Measurements from ENCODE around the gene IL1RAPL2. TPM values are rescaled to one million over a fixed set of nuclear protein-coding genes. Genes with fewer than 3 reads are reported as not detected.

Gene IL1RAPL2
- total and polyA plus RNA-seq, 2 of the 8 experiments (the other 6 are each of a cell fraction or from before 2014, with no cell fraction given) = 0.20 to 1.3 TPM

GRCh38 chrX:105013719-105014118 lies 447.7 kb downstream of the IL1RAPL2 start:
- Histone ChIP-seq H3K4me1 (replicated peaks in 1 of 4; ENCODE audit: control insufficient read depth in 3 of 4, insufficient read depth in 4 of 4, low read length in 3 of 4) (no peaks in the 10 kb centered on the region), H2BK15ac (ENCODE audit: low read length) (no peak overlapping the region), H2BK120ac (replicated peaks; ENCODE audit: low read depth, low read length) (no peak overlapping the region), H3K79me2 (ENCODE audit: control insufficient read depth in 1 of 2, insufficient read depth in 2 of 2, low read length in 2 of 2) (no peaks in the 10 kb centered on the region), H4K8ac (ENCODE audit: extremely low read depth, insufficient read depth, low read length) (no peak overlapping the region), H3K23me2 (ENCODE audit: low read depth, low read length) (no peaks in the 10 kb centered on the region), H3K79me1 (ENCODE audit: low read depth, low read length) (no peaks in the 10 kb centered on the region), H3K27me3 (replicated peaks in 1 of 4; ENCODE audit: control insufficient read depth in 3 of 4, extremely low read depth in 1 of 4, insufficient read depth in 3 of 4, low read length in 3 of 4) (no peaks in the 10 kb centered on the region), H3K4me3 (ENCODE audit: extremely low read depth in 1 of 4, insufficient read depth in 2 of 4, low read depth in 3 of 4, low read length in 4 of 4) (no peak overlapping the region), H3K27ac (ENCODE audit: low read depth, low read length) (no peak overlapping the region), H2BK5ac (ENCODE audit: low read depth, low read length) (no peak overlapping the region), H3K9me3 (ENCODE audit: insufficient read depth in 2 of 2, low read depth in 1 of 2, low read length in 1 of 2) (no peaks in the 10 kb centered on the region), H4K5ac (ENCODE audit: insufficient read length, low read depth, low read length) (no peak overlapping the region), H3K23ac (ENCODE audit: insufficient read length) (no peak overlapping the region), H2AK5ac (ENCODE audit: low read depth, low read length) (no peak overlapping the region), H2AFZ (ENCODE audit: low read length) (no peak overlapping the region), H4K20me1 (replicated peaks in 1 of 2; ENCODE audit: control insufficient read depth in 1 of 2, insufficient read depth in 2 of 2, low read length in 2 of 2) (no peaks in the 10 kb centered on the region), H3K4ac (replicated peaks; ENCODE audit: insufficient read length, low read depth, low read length) (no peak overlapping the region), H2BK12ac (ENCODE audit: low read depth, low read length) (no peak overlapping the region), H3K9ac (replicated peaks in 1 of 4; ENCODE audit: extremely low read depth in 1 of 4, low read depth in 3 of 4, low read length in 3 of 4) (no peak overlapping the region), H3K14ac (ENCODE audit: insufficient read length) (no peak overlapping the region), H3K18ac (ENCODE audit: extremely low read depth, low read length) (no peak overlapping the region), H3K4me2 (ENCODE audit: insufficient read depth in 1 of 2, low read depth in 2 of 2, low read length in 2 of 2) (no peak overlapping the region), H3K36me3 (ENCODE audit: control insufficient read depth in 2 of 4, insufficient read depth in 4 of 4, low read length in 3 of 4) (no peaks in the 10 kb centered on the region), H3K56ac (replicated peaks; ENCODE audit: insufficient read length, low read depth, low read length) (no peak overlapping the region), H4K91ac (replicated peaks; ENCODE audit: insufficient read length, low read length) (no peak overlapping the region), H2BK20ac (ENCODE audit: low read length) (no peak overlapping the region)
- DNase-seq (ENCODE audit: low read depth in 1 of 2, low spot score in 2 of 2) (no peak), FAIRE-seq (no peak)
- TF ChIP-seq NANOG (IDR thresholded peaks at IDR 0.05; ENCODE audit: insufficient read depth, low read depth, low read length, poor library complexity, severe bottlenecking) (no peak), RXRA (IDR thresholded peaks at IDR 0.05; ENCODE audit: insufficient read depth, low read depth, low read length) (no peak), TCF12 (IDR thresholded peaks at IDR 0.05; ENCODE audit: low read depth, low read length) (no peak), BRCA1 (IDR thresholded peaks at IDR 0.05; ENCODE audit: low read depth, low read length) (no peak), GABPA (IDR thresholded peaks at IDR 0.05; ENCODE audit: borderline replicate concordance, insufficient read depth, low read length) (no peak), POLR2AphosphoS5 (IDR thresholded peaks at IDR 0.05; ENCODE audit: low read depth, low read length) (no peak), EZH2 (IDR thresholded peaks at IDR 0.05; ENCODE audit: low read depth, low read length, severe bottlenecking) (no peak), ZNF274 (IDR thresholded peaks at IDR 0.05; ENCODE audit: borderline replicate concordance, extremely low read depth, low read length) (no peak)
- POLR2A ChIA-PET (ENCODE audit: partially characterized antibody) = no interaction called here
- WGBS, 2 experiments (ENCODE audit: extremely low coverage in 1 of 2, insufficient coverage in 1 of 2, insufficient read length in 1 of 2, insufficient replicate concordance in 2 of 2, low coverage in 1 of 2, low lambda C conversion rate in 2 of 2, missing lambda C conversion rate in 1 of 2) = 89% methylated on average over 2 of the region's 2 CpGs; no CpG with 5 or more reads in 1 of the 2 experiments
- CTCF ChIA-PET (ENCODE audit: partially characterized antibody) = no interaction called here

All from H1 (cell line).